ENCODE results near the gene MCAT.
A peak's percentile ranks its signal among the peaks of the same experiment; 100 is the strongest.

MCAT gene

DNA sequence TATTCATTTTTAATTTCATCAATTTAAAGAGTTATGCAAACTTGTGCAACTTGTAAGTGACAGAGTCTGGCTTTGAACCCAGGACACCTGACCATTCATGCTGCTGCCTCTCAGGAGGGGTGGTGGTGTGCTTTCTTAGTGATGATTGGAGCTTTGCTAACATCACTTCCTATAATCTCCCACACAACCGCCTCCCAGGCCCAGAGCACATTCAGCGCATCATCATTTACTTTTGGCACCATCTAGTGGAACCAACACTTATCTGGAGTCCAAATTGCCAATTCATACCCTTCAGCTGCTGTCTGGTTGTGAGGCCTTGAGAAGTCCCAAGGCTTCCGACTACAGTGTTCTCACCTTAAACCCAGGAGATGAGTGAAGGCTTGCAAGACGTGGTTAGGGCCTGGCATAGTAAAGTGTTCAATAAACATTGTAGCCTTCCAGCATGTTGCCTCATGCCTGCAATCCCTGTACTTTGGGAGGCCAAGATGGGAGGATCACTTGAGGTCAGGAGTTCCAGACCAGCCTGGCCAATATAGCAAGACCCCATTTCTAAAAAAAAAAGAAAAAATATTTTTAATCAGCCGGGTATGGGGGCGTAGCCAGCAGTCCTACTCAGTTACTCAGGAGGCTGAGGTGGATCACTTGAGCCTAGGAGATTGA, 52.9 kb downstream of the MCAT start:
- peak; percentile 80 for DNase-seq (ENCODE audit: low spot score)

DNA sequence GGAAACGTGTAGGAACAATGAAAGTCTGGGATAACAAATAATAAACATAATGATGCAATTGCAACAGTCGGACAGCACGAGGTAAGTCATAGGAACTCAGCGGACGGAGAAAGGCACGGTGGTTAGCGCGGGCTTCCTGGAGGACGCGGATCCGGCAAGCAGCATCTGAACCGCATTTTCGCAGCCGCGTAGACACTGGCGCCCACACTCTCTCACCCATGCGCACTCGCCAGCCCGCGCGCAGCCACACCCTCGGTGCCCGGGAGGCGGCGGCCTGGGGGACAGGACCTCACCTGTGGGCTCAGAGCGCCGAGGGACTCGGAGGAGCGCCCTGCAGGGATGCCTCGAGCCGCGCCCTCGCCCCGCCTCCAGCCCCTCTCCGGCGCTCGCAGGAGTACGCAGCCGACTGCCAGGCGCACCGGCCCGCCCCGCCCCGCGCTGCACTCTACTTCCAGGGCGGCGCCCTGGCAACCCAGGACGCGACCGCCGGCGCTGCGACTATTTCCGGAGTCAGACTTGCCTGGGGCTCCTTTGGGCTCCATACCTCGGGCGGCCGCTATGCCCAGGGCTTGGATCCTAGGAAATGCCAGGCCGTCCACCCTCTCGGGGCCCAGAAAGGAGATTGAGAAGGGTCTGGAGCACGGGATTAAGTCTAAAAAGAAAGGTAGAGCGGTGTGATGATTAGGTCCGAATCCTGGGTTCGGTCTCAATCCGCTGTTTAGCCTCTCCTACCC, 54.0 kb downstream of the MCAT start, which contains the start of gene TTLL1:
TTLL1 (minus strand) TSS at position 408 of the 734 bp plus-strand sequence. CDS start 13,805 bp downstream, outside the sequence.
- DNase-seq (ENCODE audit: low spot score), result peak; percentile 77

DNA sequence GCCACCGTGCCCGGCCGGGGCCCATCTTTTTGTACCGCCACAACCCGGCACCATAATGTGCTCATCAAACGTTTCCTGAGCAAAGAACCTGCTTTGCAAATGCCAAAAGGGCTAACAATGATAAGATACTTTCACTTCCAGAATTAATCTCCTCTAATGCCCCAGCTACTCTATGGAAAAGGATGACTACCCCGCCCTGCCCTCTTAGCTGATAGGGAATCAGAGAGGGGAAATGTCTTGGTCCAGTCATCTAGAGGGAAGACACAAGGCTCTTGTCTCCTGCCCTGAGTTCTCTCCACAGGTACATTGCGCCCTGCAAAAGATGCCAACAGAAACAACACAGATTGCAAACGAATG, 54.6 kb downstream of the MCAT start:
- DNase-seq (ENCODE audit: low spot score), result no peak

DNA sequence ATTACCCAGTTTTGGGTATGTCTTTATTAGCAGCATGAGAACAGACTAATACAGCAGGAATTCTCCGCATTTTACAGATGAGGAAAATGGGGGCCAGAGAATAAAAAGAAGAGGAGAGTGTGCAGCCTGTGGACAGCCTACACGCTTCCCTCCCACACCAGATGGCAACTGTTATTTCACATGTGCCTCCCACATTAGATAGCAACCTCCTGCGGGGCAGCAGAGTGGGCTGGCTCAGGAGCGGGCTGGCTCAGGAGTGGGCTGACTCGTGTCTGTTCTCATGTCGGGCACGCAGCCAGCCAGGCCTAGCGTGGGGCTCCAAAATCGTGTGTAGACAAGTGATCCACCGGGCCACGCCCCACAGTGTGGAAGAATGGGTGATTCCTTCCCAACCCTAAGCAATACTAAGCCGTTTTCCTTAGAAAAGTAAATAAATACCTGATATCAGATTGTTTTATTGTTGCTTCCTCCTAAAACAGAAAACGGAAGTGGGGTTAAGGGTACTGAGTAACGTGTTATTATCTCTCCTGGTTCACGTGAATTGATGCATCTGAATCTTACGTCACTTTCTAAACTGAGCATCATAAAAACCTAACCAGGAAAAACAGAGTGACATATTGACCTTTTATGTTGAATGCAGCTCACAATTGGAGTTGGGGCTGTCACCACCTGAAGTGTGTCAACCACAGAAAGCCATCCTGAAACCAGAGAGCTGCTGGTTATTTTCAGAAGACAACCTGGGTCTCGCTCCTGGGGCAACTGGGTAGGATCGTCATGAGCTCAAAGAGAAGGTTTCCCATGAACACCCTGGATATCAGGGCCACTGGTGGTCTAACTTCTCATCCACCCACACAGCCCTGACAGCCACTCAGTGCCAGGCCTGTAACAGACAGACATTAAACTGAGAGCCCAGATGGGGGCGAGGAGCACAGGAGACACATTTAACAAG, 57.3 kb downstream of the MCAT start:
- DNase-seq (ENCODE audit: low spot score), result no peak
